HEK293 (cell line): Measurements from ENCODE around the gene ARFRP1.

ENCODE experiments used
- PBX3 ChIP-seq: sonication (generic); formaldehyde crosslinking; IDR thresholded peaks from 2 replicates; pipeline ENCODE4 v1.8.1; 2022; ENCODE audit warnings: mild to moderate bottlenecking, moderate library complexity, missing genetic modification reagents
- PRDM1 ChIP-seq: fragments of 450-650 bp; formaldehyde crosslinking; IDR thresholded peaks from 2 replicates; pipeline ENCODE4; 2016; ENCODE audit warnings: missing biosample characterization, missing genetic modification characterization
- RBAK ChIP-seq: fragments of 450-650 bp; formaldehyde crosslinking; IDR thresholded peaks from 2 replicates; pipeline ENCODE4 v1.5.1; 2016; ENCODE audit warnings: missing biosample characterization, missing genetic modification characterization
- ZBTB1 ChIP-seq: fragments of 450-650 bp; formaldehyde crosslinking; IDR thresholded peaks from 2 replicates; pipeline ENCODE4 v1.5.1; 2016; ENCODE audit warnings: missing biosample characterization, missing genetic modification characterization
- ZBTB11 ChIP-seq: fragments of 450-650 bp; formaldehyde crosslinking; conservative IDR thresholded peaks from 2 replicates; pipeline ENCODE4 v1.5.1; 2016; ENCODE audit warnings: low read depth, missing biosample characterization, missing genetic modification characterization
- ZBTB17 ChIP-seq: fragments of 450-650 bp; formaldehyde crosslinking; IDR thresholded peaks from 2 replicates; pipeline ENCODE4 v1.5.1; 2016; ENCODE audit warnings: missing biosample characterization, missing genetic modification characterization
- ZBTB44 ChIP-seq: fragments of 450-650 bp; IDR thresholded peaks from 2 replicates; pipeline ENCODE4 v1.5.1; 2018; ENCODE audit warnings: missing biosample characterization, mild to moderate bottlenecking, missing genetic modification characterization
- ZIC2 ChIP-seq: fragments of 450-650 bp; formaldehyde crosslinking; IDR thresholded peaks from 2 replicates; pipeline ENCODE4 v1.5.1; 2016; ENCODE audit warnings: missing biosample characterization, missing genetic modification characterization
- ZNF121 ChIP-seq: fragments of 450-650 bp; formaldehyde crosslinking; IDR thresholded peaks from 2 replicates; pipeline ENCODE4 v1.5.1; 2016; ENCODE audit warnings: missing biosample characterization, missing genetic modification characterization
- ZNF155 ChIP-seq: fragments of 450-650 bp; formaldehyde crosslinking; IDR thresholded peaks from 2 replicates; pipeline ENCODE4 v1.5.1; 2016; ENCODE audit warnings: missing biosample characterization, missing genetic modification characterization
- ZNF157 ChIP-seq: fragments of 450-650 bp; formaldehyde crosslinking; IDR thresholded peaks from 2 replicates; pipeline ENCODE4 v1.5.1; 2016; ENCODE audit warnings: missing biosample characterization, missing genetic modification characterization
- ZNF2 ChIP-seq: fragments of 450-650 bp; formaldehyde crosslinking; IDR thresholded peaks from 2 replicates; pipeline ENCODE4 v1.5.1; 2016; ENCODE audit warnings: missing biosample characterization, missing genetic modification characterization
- ZNF239 ChIP-seq: fragments of 450-650 bp; formaldehyde crosslinking; IDR thresholded peaks from 2 replicates; pipeline ENCODE4 v1.5.1; 2016; ENCODE audit warnings: missing biosample characterization, missing genetic modification characterization
- ZNF24 ChIP-seq: fragments of 450-650 bp; formaldehyde crosslinking; IDR thresholded peaks from 2 replicates; pipeline ENCODE4 v1.5.1; 2016; ENCODE audit warnings: missing biosample characterization, missing genetic modification characterization
- ZNF354C ChIP-seq: fragments of 450-650 bp; formaldehyde crosslinking; IDR thresholded peaks from 2 replicates; pipeline ENCODE4 v1.5.1; 2016; ENCODE audit warnings: missing biosample characterization, missing genetic modification characterization, low read depth, borderline replicate concordance
- ZNF416 ChIP-seq: fragments of 450-650 bp; formaldehyde crosslinking; IDR thresholded peaks from 2 replicates; pipeline ENCODE4 v1.5.1; 2016; ENCODE audit warnings: missing biosample characterization, missing genetic modification characterization
- ZNF521 ChIP-seq: fragments of 450-650 bp; formaldehyde crosslinking; IDR thresholded peaks from 2 replicates; pipeline ENCODE4 v1.5.1; 2017; ENCODE audit warnings: missing biosample characterization, mild to moderate bottlenecking, missing genetic modification characterization
- ZNF555 ChIP-seq: fragments of 450-650 bp; formaldehyde crosslinking; conservative IDR thresholded peaks from 2 replicates; pipeline ENCODE4 v1.5.1; 2017; ENCODE audit warnings: missing biosample characterization, mild to moderate bottlenecking, missing genetic modification characterization, inconsistent platforms
- ZNF560 ChIP-seq: fragments of 450-650 bp; formaldehyde crosslinking; IDR thresholded peaks from 2 replicates; pipeline ENCODE4 v1.5.1; 2017; ENCODE audit warnings: missing biosample characterization, missing genetic modification characterization, borderline replicate concordance
- ZNF561 ChIP-seq: fragments of 450-650 bp; IDR thresholded peaks from 2 replicates; pipeline ENCODE4 v1.5.1; 2018; ENCODE audit warnings: missing biosample characterization, missing genetic modification characterization, borderline replicate concordance
- ZNF596 ChIP-seq: fragments of 450-650 bp; IDR thresholded peaks from 2 replicates; pipeline ENCODE4 v1.5.0; 2018; ENCODE audit warnings: missing biosample characterization, mild to moderate bottlenecking, missing genetic modification characterization, moderate library complexity
- ZNF785 ChIP-seq: fragments of 450-650 bp; formaldehyde crosslinking; IDR thresholded peaks from 2 replicates; pipeline ENCODE4 v1.5.1; 2016; ENCODE audit warnings: missing biosample characterization, missing genetic modification characterization
- ZSCAN23 ChIP-seq: fragments of 450-650 bp; formaldehyde crosslinking; IDR thresholded peaks from 2 replicates; pipeline ENCODE4 v1.5.1; 2016; ENCODE audit warnings: missing biosample characterization, missing genetic modification characterization
- ZSCAN30 ChIP-seq: fragments of 450-650 bp; IDR thresholded peaks from 2 replicates; pipeline ENCODE4 v1.5.1; 2018; ENCODE audit warnings: missing biosample characterization, mild to moderate bottlenecking, missing genetic modification characterization, moderate library complexity
- TF ChIP-seq, protein P1 (sequence below): fragments of 450-650 bp; formaldehyde crosslinking; IDR thresholded peaks from 2 replicates; pipeline ENCODE4 v1.5.1; 2017; ENCODE audit warnings: missing biosample characterization, mild to moderate bottlenecking, missing genetic modification characterization, moderate library complexity
- TF ChIP-seq, protein P2 (sequence below): fragments of 450-650 bp; formaldehyde crosslinking; IDR thresholded peaks from 2 replicates; pipeline ENCODE4 v1.5.1; 2016; ENCODE audit warnings: missing biosample characterization, missing genetic modification characterization
- TF ChIP-seq, protein P3 (sequence below): fragments of 450-650 bp; formaldehyde crosslinking; IDR thresholded peaks from 2 replicates; pipeline ENCODE4 v1.5.1; 2016; ENCODE audit warnings: missing biosample characterization, missing genetic modification characterization, borderline replicate concordance

The ARFRP1 gene

GRCh38 chr20:63657937-63658748 lies 49.6 kb downstream of the ARFRP1 start, which contains the start of gene RTEL1 (continued):
- no peak for TF ChIP-seq PBX3 (CRISPR knock-in tag)
- peak; percentile 87 for TF ChIP-seq ZNF785
- TF ChIP-seq ZIC2 = peak; percentile 27
- TF ChIP-seq ZNF521 (tag by site-specific recombination) = no peak
- peak; percentile 90 for TF ChIP-seq ZBTB17 (tag by site-specific recombination)
- TF ChIP-seq PRDM1 (tag by site-specific recombination) = no peak
- peak; percentile 79 for TF ChIP-seq ZNF24 (tag by site-specific recombination)
- peak; percentile 79; the same call in 1 of the 2 replicates for TF ChIP-seq ZNF239 (tag by site-specific recombination)
- peak; percentile 95 for TF ChIP-seq ZNF561
- TF ChIP-seq ZSCAN23 (tag by site-specific recombination) = peak; percentile 89; the same call in 1 of the 2 replicates
- peak; percentile 89 for TF ChIP-seq ZNF2
- no peak for TF ChIP-seq ZNF155
- TF ChIP-seq, protein P1, sequence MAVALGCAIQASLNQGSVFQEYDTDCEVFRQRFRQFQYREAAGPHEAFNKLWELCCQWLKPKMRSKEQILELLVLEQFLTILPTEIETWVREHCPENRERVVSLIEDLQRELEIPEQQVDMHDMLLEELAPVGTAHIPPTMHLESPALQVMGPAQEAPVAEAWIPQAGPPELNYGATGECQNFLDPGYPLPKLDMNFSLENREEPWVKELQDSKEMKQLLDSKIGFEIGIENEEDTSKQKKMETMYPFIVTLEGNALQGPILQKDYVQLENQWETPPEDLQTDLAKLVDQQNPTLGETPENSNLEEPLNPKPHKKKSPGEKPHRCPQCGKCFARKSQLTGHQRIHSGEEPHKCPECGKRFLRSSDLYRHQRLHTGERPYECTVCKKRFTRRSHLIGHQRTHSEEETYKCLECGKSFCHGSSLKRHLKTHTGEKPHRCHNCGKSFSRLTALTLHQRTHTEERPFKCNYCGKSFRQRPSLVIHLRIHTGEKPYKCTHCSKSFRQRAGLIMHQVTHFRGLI (tag by site-specific recombination) = peak; percentile 50; the same call in 1 of the 2 replicates
- TF ChIP-seq, protein P2, sequence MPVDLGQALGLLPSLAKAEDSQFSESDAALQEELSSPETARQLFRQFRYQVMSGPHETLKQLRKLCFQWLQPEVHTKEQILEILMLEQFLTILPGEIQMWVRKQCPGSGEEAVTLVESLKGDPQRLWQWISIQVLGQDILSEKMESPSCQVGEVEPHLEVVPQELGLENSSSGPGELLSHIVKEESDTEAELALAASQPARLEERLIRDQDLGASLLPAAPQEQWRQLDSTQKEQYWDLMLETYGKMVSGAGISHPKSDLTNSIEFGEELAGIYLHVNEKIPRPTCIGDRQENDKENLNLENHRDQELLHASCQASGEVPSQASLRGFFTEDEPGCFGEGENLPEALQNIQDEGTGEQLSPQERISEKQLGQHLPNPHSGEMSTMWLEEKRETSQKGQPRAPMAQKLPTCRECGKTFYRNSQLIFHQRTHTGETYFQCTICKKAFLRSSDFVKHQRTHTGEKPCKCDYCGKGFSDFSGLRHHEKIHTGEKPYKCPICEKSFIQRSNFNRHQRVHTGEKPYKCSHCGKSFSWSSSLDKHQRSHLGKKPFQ (tag by site-specific recombination) = peak; percentile 72
- peak; percentile 87 for TF ChIP-seq ZNF121 (tag by site-specific recombination)
- peak; percentile 84 for TF ChIP-seq ZBTB44 (tag by site-specific recombination)
- TF ChIP-seq RBAK (tag by site-specific recombination) = no peak
- peak; percentile 100 for TF ChIP-seq ZBTB11 (tag by site-specific recombination)
- no peak for TF ChIP-seq ZNF416
- TF ChIP-seq ZNF596 = 0 out of 2 replicates have a peak, but pooled peaks have one; percentile 22
- peak; percentile 83 for TF ChIP-seq ZSCAN30
- no peak for TF ChIP-seq ZNF354C (tag by site-specific recombination)
- TF ChIP-seq ZNF157 (tag by site-specific recombination) = no peak
- no peak for TF ChIP-seq ZNF560 (tag by site-specific recombination)
- TF ChIP-seq, protein P3, sequence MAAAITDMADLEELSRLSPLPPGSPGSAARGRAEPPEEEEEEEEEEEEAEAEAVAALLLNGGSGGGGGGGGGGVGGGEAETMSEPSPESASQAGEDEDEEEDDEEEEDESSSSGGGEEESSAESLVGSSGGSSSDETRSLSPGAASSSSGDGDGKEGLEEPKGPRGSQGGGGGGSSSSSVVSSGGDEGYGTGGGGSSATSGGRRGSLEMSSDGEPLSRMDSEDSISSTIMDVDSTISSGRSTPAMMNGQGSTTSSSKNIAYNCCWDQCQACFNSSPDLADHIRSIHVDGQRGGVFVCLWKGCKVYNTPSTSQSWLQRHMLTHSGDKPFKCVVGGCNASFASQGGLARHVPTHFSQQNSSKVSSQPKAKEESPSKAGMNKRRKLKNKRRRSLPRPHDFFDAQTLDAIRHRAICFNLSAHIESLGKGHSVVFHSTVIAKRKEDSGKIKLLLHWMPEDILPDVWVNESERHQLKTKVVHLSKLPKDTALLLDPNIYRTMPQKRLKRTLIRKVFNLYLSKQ (tag by site-specific recombination) = peak; percentile 95; the same call in 1 of the 2 replicates
- TF ChIP-seq ZNF555 (tag by site-specific recombination) = no peak
- peak; percentile 68 for TF ChIP-seq ZBTB1 (tag by site-specific recombination)
